Suprapubic skin (tissue), 3 donors: ENCODE results near the gene RPS6KA3.
"Not testable (repeated sequence)": the region's sequence is repeated elsewhere in the genome, so short reads cannot be mapped to it uniquely, and the experiment has no call there.

Experiments used
- CTCF ChIP-seq, 2 donors: fragments of 200-600 bp in 1 of 2; fragments of 450-650 bp in 1 of 2; sonication (generic) in 1 of 2; IDR thresholded peaks; one replicate each; pipeline ENCODE4 v1.5.1; 2016 to 2019; ENCODE audit warnings: antibody characterized with exemption in 2 of 2, mild to moderate bottlenecking in 1 of 2, moderate library complexity in 1 of 2
- POLR2A ChIP-seq, 2 donors: fragments of 450-650 bp; IDR thresholded peaks; one replicate each; pipeline ENCODE4 v1.6.1; 2017; ENCODE audit warnings: antibody characterized with exemption in 2 of 2, mild to moderate bottlenecking in 2 of 2, moderate library complexity in 2 of 2

- not testable (repeated sequence) for TF ChIP-seq CTCF, POLR2A (IDR thresholded peaks at IDR 0.05)
Measured at GRCh38 chrX:20250146-20250545, 16.6 kb downstream of the RPS6KA3 start.
